Calu3 (cell line): ENCODE results near the gene ZKSCAN1. TPM values are rescaled to one million over a fixed set of nuclear protein-coding genes. Genes with fewer than 3 reads are reported as not detected.

ENCODE experiments used
- BruUV-seq: library from RNA; stranded (reverse); fragments of 400-500 nt; replicated peaks from 2 replicates; lab custom pipeline; 2021; lab: Mats Ljungman, UMichigan
- CTCF ChIA-PET: fragments of 300-600 bp; sonication (Branson Sonifier 250); formaldehyde crosslinking; loops from one replicate; lab custom pipeline; 2022; ENCODE audit warnings: antibody characterized with exemption; lab: Charles Lee
- DNase-seq: peaks from one replicate; pipeline ENCODE4 v3.0.0; 2022
- H3K27ac Mint-ChIP-seq: one replicate; pipeline ENCODE4 v1.8.0; 2022; ENCODE audit warnings: mixed read lengths; ENCODE audit not compliant: unreplicated experiment
- H3K27me3 Mint-ChIP-seq: one replicate; pipeline ENCODE4 v1.8.0; 2022; ENCODE audit warnings: mixed read lengths; ENCODE audit not compliant: unreplicated experiment
- H3K36me3 Mint-ChIP-seq: one replicate; pipeline ENCODE4 v1.8.0; 2022; ENCODE audit warnings: mild to moderate bottlenecking, moderate library complexity, mixed read lengths; ENCODE audit not compliant: insufficient read depth, unreplicated experiment
- H3K4me1 Mint-ChIP-seq: one replicate; pipeline ENCODE4 v1.8.0; 2022; ENCODE audit warnings: mild to moderate bottlenecking, low read depth, mixed read lengths; ENCODE audit not compliant: unreplicated experiment
- H3K4me3 Mint-ChIP-seq: one replicate; pipeline ENCODE4 v1.8.0; 2022; ENCODE audit warnings: mild to moderate bottlenecking, low read depth, moderate library complexity, mixed read lengths; ENCODE audit not compliant: unreplicated experiment
- H3K9me3 Mint-ChIP-seq: one replicate; pipeline ENCODE4 v1.8.0; 2022; ENCODE audit warnings: low read depth, mixed read lengths; ENCODE audit not compliant: unreplicated experiment
- intact Hi-C: fragments of 100-400 bp; cut with micrococcal nuclease; formaldehyde crosslinking; loops from one replicate; pipeline ENCODE4 v1.10.0; 2022; ENCODE audit not compliant: unreplicated experiment
- total RNA-seq: library from RNA; stranded (reverse); gene quantifications from 2 replicates; pipeline ENCODE4 v1.2.3, GENCODE V29; 2022
- TF ChIP-seq, protein P1 (sequence below): fragments of 200-600 bp; IDR thresholded peaks from one replicate; pipeline ENCODE4 v1.8.0; 2022; ENCODE audit warnings: antibody characterized with exemption; ENCODE audit not compliant: unreplicated experiment

ZKSCAN1 gene
- total RNA-seq, 1 experiment from 2014 or later, result 56.6 TPM

- DNase-seq, result no peak
- BruUV-seq, result no TSS peak
- Mint-ChIP-seq H3K4me1 (peaks cover 7% of the 10 kb centered on the region), H3K4me3 (no peak overlapping the region), H3K27ac (no peak overlapping the region), H3K9me3 (no peaks in the 10 kb centered on the region), H3K27me3 (no peaks in the 10 kb centered on the region), H3K36me3 (peaks cover 7% of the 10 kb centered on the region)
- TF ChIP-seq, protein P1, sequence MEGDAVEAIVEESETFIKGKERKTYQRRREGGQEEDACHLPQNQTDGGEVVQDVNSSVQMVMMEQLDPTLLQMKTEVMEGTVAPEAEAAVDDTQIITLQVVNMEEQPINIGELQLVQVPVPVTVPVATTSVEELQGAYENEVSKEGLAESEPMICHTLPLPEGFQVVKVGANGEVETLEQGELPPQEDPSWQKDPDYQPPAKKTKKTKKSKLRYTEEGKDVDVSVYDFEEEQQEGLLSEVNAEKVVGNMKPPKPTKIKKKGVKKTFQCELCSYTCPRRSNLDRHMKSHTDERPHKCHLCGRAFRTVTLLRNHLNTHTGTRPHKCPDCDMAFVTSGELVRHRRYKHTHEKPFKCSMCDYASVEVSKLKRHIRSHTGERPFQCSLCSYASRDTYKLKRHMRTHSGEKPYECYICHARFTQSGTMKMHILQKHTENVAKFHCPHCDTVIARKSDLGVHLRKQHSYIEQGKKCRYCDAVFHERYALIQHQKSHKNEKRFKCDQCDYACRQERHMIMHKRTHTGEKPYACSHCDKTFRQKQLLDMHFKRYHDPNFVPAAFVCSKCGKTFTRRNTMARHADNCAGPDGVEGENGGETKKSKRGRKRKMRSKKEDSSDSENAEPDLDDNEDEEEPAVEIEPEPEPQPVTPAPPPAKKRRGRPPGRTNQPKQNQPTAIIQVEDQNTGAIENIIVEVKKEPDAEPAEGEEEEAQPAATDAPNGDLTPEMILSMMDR, result no peak
- CTCF ChIA-PET, result no interaction called here
- intact Hi-C loops, result no loop called here
Measured at GRCh38 chr7:100048680-100049079, 33.3 kb downstream of the ZKSCAN1 start.

GRCh38 chr7:100049441-100050291 is 34.3 kb downstream of the ZKSCAN1 start, which contains the start of gene ZSCAN21:
ZSCAN21 (plus strand) TSS chr7:100049774; CDS start chr7:100057007, 7,233 bp downstream.
- BruUV-seq, result TSS peak; percentile 79

DNA sequence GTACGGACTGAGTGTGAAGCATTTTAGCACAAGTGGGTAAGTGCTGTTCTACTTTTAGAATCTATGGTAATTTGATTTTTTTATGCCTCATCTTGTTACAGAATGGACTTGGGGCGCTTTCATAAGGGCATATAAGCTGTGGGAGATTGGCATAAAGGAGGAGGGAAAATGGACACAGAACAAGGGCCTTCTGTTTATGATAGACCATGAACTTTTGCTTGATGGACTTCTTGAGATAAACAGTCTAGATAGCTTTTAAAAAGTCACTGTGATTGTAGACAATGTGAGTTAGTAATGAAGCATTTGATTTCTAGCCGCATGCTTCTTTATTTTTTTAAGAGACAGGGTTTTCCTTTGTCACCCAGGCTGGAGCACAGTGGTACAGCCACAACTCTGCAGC is 36.2 kb downstream of the ZKSCAN1 start:
- no TSS peak for BruUV-seq
- peaks cover 7% of the 10 kb centered on the region for H3K36me3 Mint-ChIP-seq
- CTCF ChIA-PET, result no interaction called here
- H3K27me3 Mint-ChIP-seq, result no peaks in the 10 kb centered on the region
- intact Hi-C loops, result loop anchor here (5.0 kb wide), 1 partner anchor 139 kb away; no protein-coding TSS in a partner anchor
- peaks cover 7% of the 10 kb centered on the region for H3K4me1 Mint-ChIP-seq
- DNase-seq, result no peak
- TF ChIP-seq, protein P1, result no peak
- no peak overlapping the region for H3K4me3 Mint-ChIP-seq
- H3K9me3 Mint-ChIP-seq, result no peaks in the 10 kb centered on the region
- H3K27ac Mint-ChIP-seq, result no peak overlapping the region

More at GRCh38 chr7:100049441-100050291, 34.3 kb downstream of the ZKSCAN1 start, which contains the start of gene ZSCAN21:
- CTCF ChIA-PET, result interaction anchor here (0.9 kb wide), 1 partner anchor 56 kb away, joined by 3 read pairs; no protein-coding TSS in a partner anchor
- Mint-ChIP-seq H3K4me3 (peak within 1 kb of the TSS; percentile 74), H3K27ac (peak within 1 kb of the TSS; percentile 63), H3K36me3 (peaks cover 7% of the 10 kb centered on the region), H3K27me3 (no peaks in the 10 kb centered on the region), H3K9me3 (no peaks in the 10 kb centered on the region), H3K4me1 (peaks cover 7% of the 10 kb centered on the region)
- intact Hi-C loops, result loop anchor here (5.0 kb wide), 1 partner anchor 137 kb away; no protein-coding TSS in a partner anchor
- peak; percentile 79 for DNase-seq
- TF ChIP-seq, protein P1, result no peak

DNA sequence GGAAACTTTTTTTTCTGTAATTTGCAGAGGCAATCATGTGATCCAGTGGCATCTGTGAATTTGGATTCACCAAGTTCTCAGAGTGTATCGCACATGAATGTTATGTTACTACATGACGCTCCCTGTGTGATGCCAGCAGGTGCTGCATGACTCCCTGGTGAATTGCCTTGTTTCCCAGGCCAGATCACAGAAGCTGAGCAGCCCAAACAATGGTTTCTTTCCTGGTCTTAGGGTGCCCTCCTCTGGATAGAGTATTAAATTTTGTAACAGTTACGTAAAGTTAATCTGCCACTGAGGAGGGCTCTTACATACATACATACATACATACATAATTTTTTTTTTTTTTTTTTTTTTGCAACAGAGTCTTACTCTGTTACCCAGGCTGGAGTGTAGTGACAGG is 37.8 kb downstream of the ZKSCAN1 start:
- Mint-ChIP-seq H3K9me3 (no peaks in the 10 kb centered on the region), H3K27ac (no peak overlapping the region), H3K4me1 (peaks cover 7% of the 10 kb centered on the region), H3K27me3 (no peaks in the 10 kb centered on the region), H3K4me3 (no peak overlapping the region), H3K36me3 (peaks cover 15% of the 10 kb centered on the region)
- no TSS peak for BruUV-seq
- TF ChIP-seq, protein P1, result no peak
- intact Hi-C loops, result loop anchor here (1.0 to 5.0 kb wide), 2 partner anchors 59 to 141 kb away; no protein-coding TSS in a partner anchor
- peak; percentile 40 for DNase-seq
- CTCF ChIA-PET, result interaction anchor here (0.6 to 1.6 kb wide), 4 partner anchors 8 to 422 kb away, joined by 3 to 14 read pairs (median 3); no protein-coding TSS in a partner anchor
